Ishikawa (cell line): ENCODE results near the gene TAB3.

Source experiments
- CEBPB ChIP-seq: IDR thresholded peaks from 2 replicates; pipeline ENCODE4 v1.6.1; 2012
- CREB1 ChIP-seq: IDR thresholded peaks from 2 replicates; pipeline ENCODE4 v1.6.1; 2012; ENCODE audit warnings: low read depth
- EGR1 ChIP-seq: IDR thresholded peaks from 2 replicates; pipeline ENCODE4 v1.6.1; 2012
- EP300 ChIP-seq: IDR thresholded peaks from 2 replicates; pipeline ENCODE4 v1.6.1; 2012; ENCODE audit warnings: borderline replicate concordance
- FOXM1 ChIP-seq: IDR thresholded peaks from 2 replicates; pipeline ENCODE4 v1.6.1; 2012; ENCODE audit warnings: low read depth, borderline replicate concordance
- NFIC ChIP-seq: IDR thresholded peaks from 2 replicates; pipeline ENCODE4 v1.6.1; 2012
- RAD21 ChIP-seq: IDR thresholded peaks from 2 replicates; pipeline ENCODE4 v1.6.1; 2012; ENCODE audit warnings: low read depth
- TAF1 ChIP-seq: IDR thresholded peaks from 2 replicates; pipeline ENCODE4 v1.6.1; 2012; ENCODE audit warnings: low read depth, mild to moderate bottlenecking
- TCF12 ChIP-seq: IDR thresholded peaks from 2 replicates; pipeline ENCODE4 v1.6.1; 2012; ENCODE audit warnings: low read depth
- TEAD4 ChIP-seq: IDR thresholded peaks from 2 replicates; pipeline ENCODE4 v1.6.1; 2012
- YY1 ChIP-seq: IDR thresholded peaks from 2 replicates; pipeline ENCODE4 v1.6.1; 2012; ENCODE audit warnings: low read depth
- ZBTB7A ChIP-seq: IDR thresholded peaks from 2 replicates; pipeline ENCODE4 v1.6.1; 2012; ENCODE audit warnings: low read depth
- TF ChIP-seq, protein P1 (sequence below): IDR thresholded peaks from 2 replicates; pipeline ENCODE4 v1.6.1; 2012
- TF ChIP-seq, protein P2 (sequence below): IDR thresholded peaks from 2 replicates; pipeline ENCODE4 v1.6.1; 2012
- TF ChIP-seq, protein P3 (sequence below): IDR thresholded peaks from 2 replicates; pipeline ENCODE4 v1.6.1; 2012; ENCODE audit warnings: low read depth, mild to moderate bottlenecking

Gene TAB3, protein sequence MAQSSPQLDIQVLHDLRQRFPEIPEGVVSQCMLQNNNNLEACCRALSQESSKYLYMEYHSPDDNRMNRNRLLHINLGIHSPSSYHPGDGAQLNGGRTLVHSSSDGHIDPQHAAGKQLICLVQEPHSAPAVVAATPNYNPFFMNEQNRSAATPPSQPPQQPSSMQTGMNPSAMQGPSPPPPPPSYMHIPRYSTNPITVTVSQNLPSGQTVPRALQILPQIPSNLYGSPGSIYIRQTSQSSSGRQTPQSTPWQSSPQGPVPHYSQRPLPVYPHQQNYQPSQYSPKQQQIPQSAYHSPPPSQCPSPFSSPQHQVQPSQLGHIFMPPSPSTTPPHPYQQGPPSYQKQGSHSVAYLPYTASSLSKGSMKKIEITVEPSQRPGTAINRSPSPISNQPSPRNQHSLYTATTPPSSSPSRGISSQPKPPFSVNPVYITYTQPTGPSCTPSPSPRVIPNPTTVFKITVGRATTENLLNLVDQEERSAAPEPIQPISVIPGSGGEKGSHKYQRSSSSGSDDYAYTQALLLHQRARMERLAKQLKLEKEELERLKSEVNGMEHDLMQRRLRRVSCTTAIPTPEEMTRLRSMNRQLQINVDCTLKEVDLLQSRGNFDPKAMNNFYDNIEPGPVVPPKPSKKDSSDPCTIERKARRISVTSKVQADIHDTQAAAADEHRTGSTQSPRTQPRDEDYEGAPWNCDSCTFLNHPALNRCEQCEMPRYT

DNA sequence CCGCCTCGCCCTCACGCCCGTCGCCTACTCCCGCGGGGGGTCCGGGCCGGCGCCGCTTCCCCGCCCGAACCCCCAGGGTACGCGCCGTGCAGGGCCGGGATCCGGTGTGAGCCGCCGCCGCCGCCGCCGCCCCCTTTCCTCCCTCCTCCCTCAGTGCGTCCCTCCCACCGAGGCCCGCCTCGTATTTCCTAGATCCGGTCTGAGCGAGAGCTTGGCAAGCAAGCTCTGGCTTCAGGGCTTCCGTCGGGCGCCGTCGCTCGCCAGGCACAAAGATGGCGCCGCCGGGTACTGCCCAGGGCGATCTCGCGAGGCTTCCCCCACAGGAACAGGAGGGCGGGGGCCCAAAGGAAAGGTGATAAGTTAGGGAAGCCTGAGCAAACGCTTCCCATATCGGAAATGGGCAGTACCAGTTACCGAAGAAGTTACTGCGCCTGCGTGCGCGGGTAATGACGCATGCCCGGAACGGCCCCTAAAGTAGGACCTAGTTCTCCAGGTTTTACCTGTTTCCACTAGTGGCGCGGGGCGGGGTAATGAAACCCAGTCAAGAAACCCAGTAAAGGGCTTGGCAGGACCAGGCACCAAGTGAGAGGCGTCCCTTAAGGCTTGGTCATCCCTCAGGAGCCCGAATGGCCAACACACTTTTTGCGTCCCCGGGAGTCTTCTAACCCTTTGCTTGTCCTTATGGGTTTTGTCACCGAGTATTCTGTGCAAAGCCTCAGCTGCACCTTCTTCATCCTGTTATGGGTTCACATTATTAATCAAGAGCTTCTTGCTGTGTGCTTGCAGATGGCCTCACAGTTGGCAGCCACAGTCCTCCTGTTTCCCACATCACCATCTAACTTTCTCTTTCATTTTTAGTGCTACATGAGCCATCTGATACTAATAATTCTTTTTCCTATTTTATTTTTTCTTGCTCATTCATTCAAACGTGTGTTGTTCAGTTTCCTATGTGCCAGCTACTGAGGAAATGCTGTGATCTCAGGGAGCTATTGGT lies at the start of gene TAB3:
TAB3 (minus strand) TSS at position 108 of the 994 bp plus-strand sequence. CDS start 29,666 bp downstream, outside the sequence.
- TF ChIP-seq ZBTB7A (no peak), CREB1 (peak; percentile 22; the same call in 1 of the 2 replicates), YY1 (peak; percentile 98), TCF12 (no peak), TAF1 (0 out of 2 replicates have a peak, but pooled peaks have one; percentile 39)
- TF ChIP-seq, protein P1, sequence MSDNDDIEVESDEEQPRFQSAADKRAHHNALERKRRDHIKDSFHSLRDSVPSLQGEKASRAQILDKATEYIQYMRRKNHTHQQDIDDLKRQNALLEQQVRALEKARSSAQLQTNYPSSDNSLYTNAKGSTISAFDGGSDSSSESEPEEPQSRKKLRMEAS, result peak; percentile 21; the same call in 1 of the 2 replicates

DNA sequence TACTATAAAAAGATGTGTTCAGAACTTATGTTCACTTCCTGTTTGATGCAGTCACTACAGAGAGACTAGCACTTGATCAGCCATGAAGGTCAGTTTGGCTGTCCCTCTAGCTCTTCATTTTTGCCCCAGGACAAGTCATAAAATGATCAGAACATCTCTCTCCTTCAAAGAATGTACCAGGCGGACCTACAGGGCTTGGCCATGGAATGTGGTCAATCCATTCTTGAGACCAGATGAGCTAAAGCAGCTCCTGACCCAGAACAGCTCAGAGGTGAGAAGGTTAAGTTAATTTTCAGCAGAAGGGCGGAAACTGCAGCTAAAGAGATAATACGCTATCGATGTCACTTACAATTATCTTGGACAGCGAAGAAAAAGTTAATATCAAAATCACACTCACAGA lies 49.2 kb upstream of the TAB3 start:
- TF ChIP-seq RAD21 (no peak), ZBTB7A (no peak), EP300 (no peak), TAF1 (no peak), TCF12 (no peak), FOXM1 (no peak), TEAD4 (no peak)

DNA sequence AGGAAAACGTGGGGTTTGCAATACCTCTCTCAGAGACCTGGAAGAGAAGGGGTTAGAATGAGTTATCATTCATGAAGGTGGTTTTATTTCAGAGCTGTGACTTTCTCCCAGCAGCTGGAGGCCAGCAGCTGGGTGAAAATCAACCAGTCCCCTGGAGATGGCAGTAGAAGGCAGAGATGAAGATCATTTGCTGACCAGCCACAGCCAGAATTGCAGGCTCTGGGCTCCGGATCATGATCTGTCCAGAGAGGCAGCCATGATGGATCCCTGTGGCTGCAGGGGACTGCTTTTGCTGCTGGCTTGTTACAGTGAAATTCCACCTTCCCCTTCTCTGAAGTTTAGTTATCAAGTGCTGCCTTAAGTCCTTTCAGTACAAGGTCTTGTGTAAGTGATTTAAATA lies 46.9 kb upstream of the TAB3 start:
- peak; percentile 46; the same call in 1 of the 2 replicates for TF ChIP-seq YY1
- TF ChIP-seq CREB1, result no peak
- peak; percentile 40 for TF ChIP-seq RAD21

DNA sequence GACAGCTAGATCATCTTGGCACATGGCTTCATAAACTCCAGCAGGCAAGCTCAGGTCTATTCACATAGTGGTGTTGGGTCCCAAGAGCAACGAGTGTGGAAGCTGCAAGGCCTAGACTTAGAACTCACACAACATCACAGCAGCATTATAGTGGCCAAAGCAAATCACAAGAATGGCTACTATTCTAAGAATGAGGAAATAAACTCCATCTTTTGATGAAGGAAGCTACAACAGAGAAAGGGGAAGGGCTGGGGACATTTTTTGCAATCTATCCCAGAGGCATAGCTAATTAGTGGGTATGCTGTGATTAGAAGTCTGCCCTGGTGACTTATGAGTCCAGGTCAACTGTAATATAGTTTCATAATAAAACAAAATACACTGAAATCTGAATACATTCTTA lies 42.9 kb upstream of the TAB3 start:
- no peak for TF ChIP-seq TAF1
- TF ChIP-seq, protein P2, sequence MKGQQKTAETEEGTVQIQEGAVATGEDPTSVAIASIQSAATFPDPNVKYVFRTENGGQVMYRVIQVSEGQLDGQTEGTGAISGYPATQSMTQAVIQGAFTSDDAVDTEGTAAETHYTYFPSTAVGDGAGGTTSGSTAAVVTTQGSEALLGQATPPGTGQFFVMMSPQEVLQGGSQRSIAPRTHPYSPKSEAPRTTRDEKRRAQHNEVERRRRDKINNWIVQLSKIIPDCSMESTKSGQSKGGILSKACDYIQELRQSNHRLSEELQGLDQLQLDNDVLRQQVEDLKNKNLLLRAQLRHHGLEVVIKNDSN, result no peak
- TF ChIP-seq, protein P1, result no peak
- TF ChIP-seq CREB1, result no peak
- no peak for TF ChIP-seq FOXM1
- TF ChIP-seq EGR1, result no peak
- TF ChIP-seq NFIC, result no peak
- TF ChIP-seq RAD21, result no peak
- no peak for TF ChIP-seq TEAD4
- TF ChIP-seq ZBTB7A, result no peak
- TF ChIP-seq EP300, result no peak
- no peak for TF ChIP-seq CEBPB
- TF ChIP-seq TCF12, result no peak
- TF ChIP-seq, protein P3, sequence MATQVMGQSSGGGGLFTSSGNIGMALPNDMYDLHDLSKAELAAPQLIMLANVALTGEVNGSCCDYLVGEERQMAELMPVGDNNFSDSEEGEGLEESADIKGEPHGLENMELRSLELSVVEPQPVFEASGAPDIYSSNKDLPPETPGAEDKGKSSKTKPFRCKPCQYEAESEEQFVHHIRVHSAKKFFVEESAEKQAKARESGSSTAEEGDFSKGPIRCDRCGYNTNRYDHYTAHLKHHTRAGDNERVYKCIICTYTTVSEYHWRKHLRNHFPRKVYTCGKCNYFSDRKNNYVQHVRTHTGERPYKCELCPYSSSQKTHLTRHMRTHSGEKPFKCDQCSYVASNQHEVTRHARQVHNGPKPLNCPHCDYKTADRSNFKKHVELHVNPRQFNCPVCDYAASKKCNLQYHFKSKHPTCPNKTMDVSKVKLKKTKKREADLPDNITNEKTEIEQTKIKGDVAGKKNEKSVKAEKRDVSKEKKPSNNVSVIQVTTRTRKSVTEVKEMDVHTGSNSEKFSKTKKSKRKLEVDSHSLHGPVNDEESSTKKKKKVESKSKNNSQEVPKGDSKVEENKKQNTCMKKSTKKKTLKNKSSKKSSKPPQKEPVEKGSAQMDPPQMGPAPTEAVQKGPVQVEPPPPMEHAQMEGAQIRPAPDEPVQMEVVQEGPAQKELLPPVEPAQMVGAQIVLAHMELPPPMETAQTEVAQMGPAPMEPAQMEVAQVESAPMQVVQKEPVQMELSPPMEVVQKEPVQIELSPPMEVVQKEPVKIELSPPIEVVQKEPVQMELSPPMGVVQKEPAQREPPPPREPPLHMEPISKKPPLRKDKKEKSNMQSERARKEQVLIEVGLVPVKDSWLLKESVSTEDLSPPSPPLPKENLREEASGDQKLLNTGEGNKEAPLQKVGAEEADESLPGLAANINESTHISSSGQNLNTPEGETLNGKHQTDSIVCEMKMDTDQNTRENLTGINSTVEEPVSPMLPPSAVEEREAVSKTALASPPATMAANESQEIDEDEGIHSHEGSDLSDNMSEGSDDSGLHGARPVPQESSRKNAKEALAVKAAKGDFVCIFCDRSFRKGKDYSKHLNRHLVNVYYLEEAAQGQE, result no peak
- TF ChIP-seq YY1, result no peak

DNA sequence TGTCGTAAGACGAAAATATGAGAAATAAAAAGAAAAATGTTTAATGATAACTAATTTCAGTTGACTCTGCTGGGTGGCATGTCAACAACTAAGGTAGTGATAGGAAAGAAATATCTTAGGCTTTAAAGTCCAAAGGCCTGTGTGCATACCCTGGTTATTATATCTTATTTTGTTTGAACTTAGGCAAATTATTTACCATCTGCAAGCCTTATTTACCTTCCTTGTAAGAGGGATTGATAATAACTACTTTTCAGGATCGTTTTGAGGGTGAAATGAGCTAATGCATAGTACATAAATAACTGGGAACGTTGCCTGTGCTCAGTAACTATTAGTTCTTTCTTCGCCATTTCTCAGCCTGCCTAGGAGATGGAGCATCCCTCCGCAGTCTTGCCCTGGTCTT lies 41.6 kb upstream of the TAB3 start:
- no peak for TF ChIP-seq YY1
- no peak for TF ChIP-seq EP300
- no peak for TF ChIP-seq TCF12
- TF ChIP-seq TAF1, result no peak
- no peak for TF ChIP-seq EGR1
- TF ChIP-seq FOXM1, result no peak
- no peak for TF ChIP-seq TEAD4
- TF ChIP-seq, protein P3, result no peak
- TF ChIP-seq, protein P2, result no peak
- no peak for TF ChIP-seq CEBPB
- TF ChIP-seq, protein P1, result no peak
- TF ChIP-seq RAD21, result no peak
- no peak for TF ChIP-seq NFIC
- no peak for TF ChIP-seq CREB1
- no peak for TF ChIP-seq ZBTB7A
